ENCODE data around the gene ING3. TPM values are rescaled to one million over a fixed set of nuclear protein-coding genes. Genes with fewer than 3 reads are reported as not detected.

Gene ING3
- total and polyA plus RNA-seq, 2 donors (not counting 3 experiments of a cell fraction or from before 2014, with no cell fraction given): 8.7 to 19.6 TPM

DNA sequence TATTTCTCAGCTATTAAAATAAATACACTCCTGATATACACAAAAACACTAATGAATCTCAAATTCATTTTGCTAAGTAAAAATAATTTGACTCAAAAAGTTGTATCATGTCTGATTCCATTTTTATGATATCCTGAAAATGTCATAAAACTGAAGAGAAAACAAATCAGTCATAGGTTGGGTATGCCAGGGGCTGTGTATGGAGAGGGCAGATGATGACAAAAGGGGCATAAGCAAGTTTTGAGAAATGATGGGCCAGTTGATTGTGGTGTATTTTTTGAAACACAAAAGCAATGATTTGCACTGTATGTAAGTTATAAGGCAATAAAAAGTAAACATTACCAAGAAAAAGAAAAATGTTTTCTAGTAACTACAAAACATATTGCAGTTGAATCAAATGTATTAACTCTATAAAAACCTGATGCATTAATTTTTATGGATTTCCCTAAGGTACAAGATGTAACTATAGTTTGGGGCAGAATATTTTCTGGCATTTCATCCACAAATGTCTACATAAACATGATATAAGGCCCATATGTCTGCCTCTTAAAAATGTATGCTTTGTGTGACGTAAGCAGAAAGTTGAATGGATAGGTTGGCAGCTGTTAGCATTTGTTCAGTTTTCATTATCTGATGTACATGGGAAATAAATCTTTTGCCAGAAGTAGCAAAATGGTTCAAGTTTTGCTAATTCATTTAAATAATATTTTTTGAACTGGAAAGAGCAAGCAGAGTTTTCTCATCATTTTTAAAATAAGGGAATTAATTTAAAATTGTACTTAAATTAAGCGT, 35.1 kb upstream of the ING3 start:
- no peaks in the 10 kb centered on the region for H3K9me3 ChIP-seq (replicated peaks; ENCODE audit: control insufficient read depth, insufficient read depth, low read length)
- no peak overlapping the region for H3K4me3 ChIP-seq (replicated peaks in 1 of 3; ENCODE audit: insufficient read depth in 1 of 3, low read depth in 1 of 3, low read length in 3 of 3)
- no peak overlapping the region for H3K4me2 ChIP-seq (ENCODE audit: insufficient read depth, low read length)
- FAIRE-seq (no peak), DNase-seq (ENCODE audit: low read depth, low spot score) (no peak)
- H3K9ac ChIP-seq (replicated peaks; ENCODE audit: extremely low read depth, insufficient read depth, low read length): no peak overlapping the region
- BruUV-seq (replicated peaks): no TSS peak
- ChIA-PET CTCF (interaction anchor here (2.0 kb wide), 1 partner anchor 8 kb away, joined by 11 read pairs; no protein-coding TSS in a partner anchor), POLR2A (no interaction called here)
- no peak overlapping the region for H3K27ac ChIP-seq (ENCODE audit: insufficient read depth, low read depth, low read length)
- no peaks in the 10 kb centered on the region for H3K79me2 ChIP-seq (ENCODE audit: control insufficient read depth, insufficient read depth, low read length)
- dilution Hi-C loops (cut with MboI; ENCODE audit: extremely low pct_ligation_motif_present, low sequenced_read_pairs): no loop called here
- H3K4me1 ChIP-seq (ENCODE audit: control insufficient read depth, extremely low read depth, insufficient read depth, low read length): no peaks in the 10 kb centered on the region
- H3K36me3 ChIP-seq (ENCODE audit: control insufficient read depth in 2 of 2, extremely low read depth in 1 of 2, insufficient read depth in 2 of 2, low read length in 2 of 2): no peaks in the 10 kb centered on the region
- no peaks in the 10 kb centered on the region for H3K27me3 ChIP-seq (ENCODE audit: control insufficient read depth in 2 of 2, insufficient read depth in 2 of 2, low read length in 2 of 2)
- no peaks in the 10 kb centered on the region for H3K9me1 ChIP-seq (replicated peaks; ENCODE audit: control insufficient read depth, extremely low read depth, insufficient read depth, low read length)
- H4K20me1 ChIP-seq (replicated peaks; ENCODE audit: control insufficient read depth, extremely low read depth, insufficient read depth, low read length): no peaks in the 10 kb centered on the region
- no peak overlapping the region for H2AFZ ChIP-seq (ENCODE audit: low read depth, low read length)
- TF ChIP-seq FOS (IDR thresholded peaks at IDR 0.05; ENCODE audit: borderline replicate concordance, insufficient read depth, low read length) (no peak), EZH2 (IDR thresholded peaks at IDR 0.05; ENCODE audit: borderline replicate concordance, low read depth, low read length, severe bottlenecking) (no peak), JUN (IDR thresholded peaks at IDR 0.05; ENCODE audit: borderline replicate concordance, insufficient read depth, insufficient read length, low read depth) (no peak)
- TF ChIP-seq, protein P1, sequence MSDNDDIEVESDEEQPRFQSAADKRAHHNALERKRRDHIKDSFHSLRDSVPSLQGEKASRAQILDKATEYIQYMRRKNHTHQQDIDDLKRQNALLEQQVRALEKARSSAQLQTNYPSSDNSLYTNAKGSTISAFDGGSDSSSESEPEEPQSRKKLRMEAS (IDR thresholded peaks at IDR 0.05; ENCODE audit: insufficient read depth, insufficient read length): no peak
- intact Hi-C loops (cut with micrococcal nuclease): no loop called here

DNA sequence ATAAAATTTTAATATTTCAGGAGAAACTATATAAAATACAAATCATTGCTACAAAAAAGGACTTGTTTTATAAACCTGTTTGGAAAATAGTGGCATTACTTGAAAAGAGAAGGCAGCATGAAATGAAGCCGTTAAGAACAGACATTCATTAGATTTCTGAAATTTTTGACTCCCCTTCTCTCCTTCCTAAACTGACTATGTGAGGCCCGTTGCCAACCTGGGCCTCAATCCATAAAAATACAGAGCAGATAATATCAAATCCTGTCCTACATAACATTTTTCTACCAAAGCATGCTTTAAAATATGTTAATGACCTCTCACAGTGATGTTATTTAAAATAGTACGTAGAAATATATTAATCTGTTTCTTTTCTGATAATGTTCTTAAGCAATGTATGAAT, 34.5 kb upstream of the ING3 start:
- Histone ChIP-seq H3K4me3 (replicated peaks in 1 of 3; ENCODE audit: insufficient read depth in 1 of 3, low read depth in 1 of 3, low read length in 3 of 3) (no peak overlapping the region), H3K4me1 (ENCODE audit: control insufficient read depth, extremely low read depth, insufficient read depth, low read length) (no peaks in the 10 kb centered on the region), H4K20me1 (replicated peaks; ENCODE audit: control insufficient read depth, extremely low read depth, insufficient read depth, low read length) (no peaks in the 10 kb centered on the region), H3K27me3 (ENCODE audit: control insufficient read depth in 2 of 2, insufficient read depth in 2 of 2, low read length in 2 of 2) (no peaks in the 10 kb centered on the region), H2AFZ (ENCODE audit: low read depth, low read length) (peak overlapping the region; percentile 16), H3K9me3 (replicated peaks; ENCODE audit: control insufficient read depth, insufficient read depth, low read length) (no peaks in the 10 kb centered on the region), H3K4me2 (ENCODE audit: insufficient read depth, low read length) (no peak overlapping the region), H3K79me2 (ENCODE audit: control insufficient read depth, insufficient read depth, low read length) (no peaks in the 10 kb centered on the region), H3K27ac (ENCODE audit: insufficient read depth, low read depth, low read length) (no peak overlapping the region), H3K9ac (replicated peaks; ENCODE audit: extremely low read depth, insufficient read depth, low read length) (no peak overlapping the region), H3K9me1 (replicated peaks; ENCODE audit: control insufficient read depth, extremely low read depth, insufficient read depth, low read length) (no peaks in the 10 kb centered on the region), H3K36me3 (ENCODE audit: control insufficient read depth in 2 of 2, extremely low read depth in 1 of 2, insufficient read depth in 2 of 2, low read length in 2 of 2) (no peaks in the 10 kb centered on the region)
- BruUV-seq (replicated peaks): no TSS peak
- intact Hi-C loops (cut with micrococcal nuclease) (no loop called here), dilution Hi-C loops (cut with MboI; ENCODE audit: extremely low pct_ligation_motif_present, low sequenced_read_pairs) (no loop called here)
- no peak for DNase-seq (ENCODE audit: low read depth, low spot score)
- POLR2A ChIA-PET: no interaction called here
- TF ChIP-seq JUN (IDR thresholded peaks at IDR 0.05; ENCODE audit: borderline replicate concordance, insufficient read depth, insufficient read length, low read depth) (no peak), GATA2 (IDR thresholded peaks at IDR 0.05; ENCODE audit: insufficient read depth, insufficient read length, low read depth, low read length) (no peak), MYC (IDR thresholded peaks at IDR 0.05; ENCODE audit: low read depth, low read length) (no peak), POLR2AphosphoS5 (IDR thresholded peaks at IDR 0.05; ENCODE audit: insufficient read depth, low read depth, low read length) (no peak), EZH2 (IDR thresholded peaks at IDR 0.05; ENCODE audit: borderline replicate concordance, low read depth, low read length, severe bottlenecking) (no peak), FOS (IDR thresholded peaks at IDR 0.05; ENCODE audit: borderline replicate concordance, insufficient read depth, low read length) (no peak), POLR2A (IDR thresholded peaks at IDR 0.05; ENCODE audit: low read depth, low read length) (no peak)
- TF ChIP-seq, protein P1 (IDR thresholded peaks at IDR 0.05; ENCODE audit: insufficient read depth, insufficient read length): no peak
- TF ChIP-seq, protein P2, sequence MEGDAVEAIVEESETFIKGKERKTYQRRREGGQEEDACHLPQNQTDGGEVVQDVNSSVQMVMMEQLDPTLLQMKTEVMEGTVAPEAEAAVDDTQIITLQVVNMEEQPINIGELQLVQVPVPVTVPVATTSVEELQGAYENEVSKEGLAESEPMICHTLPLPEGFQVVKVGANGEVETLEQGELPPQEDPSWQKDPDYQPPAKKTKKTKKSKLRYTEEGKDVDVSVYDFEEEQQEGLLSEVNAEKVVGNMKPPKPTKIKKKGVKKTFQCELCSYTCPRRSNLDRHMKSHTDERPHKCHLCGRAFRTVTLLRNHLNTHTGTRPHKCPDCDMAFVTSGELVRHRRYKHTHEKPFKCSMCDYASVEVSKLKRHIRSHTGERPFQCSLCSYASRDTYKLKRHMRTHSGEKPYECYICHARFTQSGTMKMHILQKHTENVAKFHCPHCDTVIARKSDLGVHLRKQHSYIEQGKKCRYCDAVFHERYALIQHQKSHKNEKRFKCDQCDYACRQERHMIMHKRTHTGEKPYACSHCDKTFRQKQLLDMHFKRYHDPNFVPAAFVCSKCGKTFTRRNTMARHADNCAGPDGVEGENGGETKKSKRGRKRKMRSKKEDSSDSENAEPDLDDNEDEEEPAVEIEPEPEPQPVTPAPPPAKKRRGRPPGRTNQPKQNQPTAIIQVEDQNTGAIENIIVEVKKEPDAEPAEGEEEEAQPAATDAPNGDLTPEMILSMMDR (IDR thresholded peaks at IDR 0.05; ENCODE audit: extremely low read depth in 1 of 2, insufficient read depth in 1 of 2, low read depth in 1 of 2, low read length in 2 of 2): no peak
- FAIRE-seq: no peak
- CTCF ChIA-PET: interaction anchor here (0.9 to 2.0 kb wide), 4 partner anchors 8 to 124 kb away, joined by 3 to 11 read pairs (median 4); no protein-coding TSS in a partner anchor
